NB4 (cell line): ENCODE results near the gene DNAI2.

Experiments used
- CTCF ChIP-seq: IDR thresholded peaks from one replicate; pipeline ENCODE4 v1.5.1; 2012; ENCODE audit warnings: low read depth, low read length
- MAX ChIP-seq: IDR thresholded peaks from 2 replicates; pipeline ENCODE4 v1.6.1; 2011; ENCODE audit warnings: low read depth, low read length
- MYC ChIP-seq: IDR thresholded peaks from 2 replicates; pipeline ENCODE4 v1.6.1; 2011; ENCODE audit warnings: low read depth, low read length

- TF ChIP-seq CTCF, result no peak
- TF ChIP-seq MYC, result no peak
- TF ChIP-seq MAX, result no peak
Observed at GRCh38 chr17:74260525-74260850, 13.5 kb upstream of the DNAI2 start.
